Activated T-cell treated with anti-CD3 and anti-CD28 coated beads for 48 hours (primary cell): Measurements from ENCODE around the gene CST11.
A peak's percentile ranks its signal among the peaks of the same experiment; 100 is the strongest.

Source experiments
- DNase-seq: peaks from one replicate; pipeline ENCODE4 v3.0.0-alpha.2; 2020; ENCODE audit warnings: low read depth

The CST11 gene

GRCh38 chr20:23453549-23454543, 1.2 kb upstream of the CST11 start:
- no peak for DNase-seq

GRCh38 chr20:23451956-23452487, 654 bp downstream of the CST11 start:
- no peak for DNase-seq

- no peak for DNase-seq
Measured at GRCh38 chr20:23450877-23451276, 1.8 kb downstream of the CST11 start.

- DNase-seq = no peak
Measured at GRCh38 chr20:23449421-23449820, 3.3 kb downstream of the CST11 start.

- no peak for DNase-seq
Measured at GRCh38 chr20:23448167-23448566, 4.5 kb downstream of the CST11 start.

- peak; percentile 22 for DNase-seq
Measured at GRCh38 chr20:23446505-23446904, 6.2 kb downstream of the CST11 start.

- no peak for DNase-seq
Measured at GRCh38 chr20:23445596-23446217, 7.0 kb downstream of the CST11 start.

GRCh38 chr20:23444859-23445258, 7.8 kb downstream of the CST11 start:
- no peak for DNase-seq

- DNase-seq = no peak
Measured at GRCh38 chr20:23442436-23442835, 10.2 kb downstream of the CST11 start.

GRCh38 chr20:23441850-23442313, 10.8 kb downstream of the CST11 start:
- DNase-seq = peak; percentile 50

- no peak for DNase-seq
Measured at GRCh38 chr20:23440004-23440403, 12.7 kb downstream of the CST11 start.

GRCh38 chr20:23438661-23439060, 14.0 kb downstream of the CST11 start:
- DNase-seq = no peak

- no peak for DNase-seq
Measured at GRCh38 chr20:23437126-23437899, 15.4 kb downstream of the CST11 start.

- DNase-seq = no peak
Measured at GRCh38 chr20:23436681-23437080, 16.0 kb downstream of the CST11 start.

GRCh38 chr20:23435626-23436539, 16.8 kb downstream of the CST11 start:
- no peak for DNase-seq

- no peak for DNase-seq
Measured at GRCh38 chr20:23434521-23435313, 18.0 kb downstream of the CST11 start.

- DNase-seq = no peak
Measured at GRCh38 chr20:23433628-23434027, 19.0 kb downstream of the CST11 start.

- no peak for DNase-seq
Measured at GRCh38 chr20:23425129-23425528, 27.5 kb downstream of the CST11 start.

- DNase-seq = peak; percentile 91
Measured at GRCh38 chr20:23420943-23421931, 31.4 kb downstream of the CST11 start, which contains the start of gene NAPB. TSS of gene NAPB (minus strand) at chr20:23421488. CDS start at chr20:23421402, 86 bp downstream.
